SU-DHL-6 (cell line): ENCODE data around the gene ABCD3.
"Not testable (repeated sequence)": the region's sequence is repeated elsewhere in the genome, so short reads cannot be mapped to it uniquely, and the experiment has no call there.

ENCODE experiments used
- H2AFZ ChIP-seq: fragments of 200-600 bp; sonication (generic); 2 replicates; pipeline ENCODE4 v1.6.1; 2014; ENCODE audit warnings: low read depth, mild to moderate bottlenecking, moderate library complexity, mixed read lengths, antibody characterized with exemption, low read length; ENCODE audit not compliant: severe bottlenecking
- H3F3A ChIP-seq: fragments of 200-600 bp; shearing (Covaris generic); 2 replicates; pipeline ENCODE4 v1.6.0; 2016; ENCODE audit warnings: antibody characterized with exemption, mild to moderate bottlenecking; ENCODE audit not compliant: insufficient read depth
- H3K27ac ChIP-seq: fragments of 200-600 bp; sonication (generic); 2 replicates; pipeline ENCODE4 v1.5.1; 2016; ENCODE audit warnings: low read depth, mild to moderate bottlenecking, low read length, moderate library complexity, mixed read lengths
- H3K27me3 ChIP-seq: fragments of 200-600 bp; sonication (generic), shearing (Covaris generic); 2 replicates; pipeline ENCODE4 v1.6.0; 2014; ENCODE audit warnings: mild to moderate bottlenecking, low read length
- H3K36me3 ChIP-seq: fragments of 200-600 bp; sonication (generic); 2 replicates; pipeline ENCODE4 v1.6.1; 2014; ENCODE audit warnings: mild to moderate bottlenecking, low read length, mixed read lengths
- H3K4me2 ChIP-seq: fragments of 300-600, 200-600 bp; shearing (Covaris generic), sonication (generic); 2 replicates; pipeline ENCODE4 v1.6.0; 2014; ENCODE audit warnings: low read length, low read depth, mild to moderate bottlenecking; ENCODE audit not compliant: poor library complexity, severe bottlenecking
- H3K4me3 ChIP-seq: fragments of 200-600 bp; sonication (generic); 2 replicates; pipeline ENCODE4 v1.5.1; 2014; ENCODE audit warnings: antibody characterized with exemption, low read length, mild to moderate bottlenecking, mixed read lengths; ENCODE audit not compliant: insufficient read depth, poor library complexity, severe bottlenecking
- H3K79me2 ChIP-seq: fragments of 200-600 bp; sonication (generic); 2 replicates; pipeline ENCODE4 v1.6.1; 2014; ENCODE audit warnings: mild to moderate bottlenecking, low read length, moderate library complexity; ENCODE audit not compliant: insufficient read depth
- H3K9ac ChIP-seq: fragments of 200-600 bp; sonication (generic); 2 replicates; pipeline ENCODE4 v1.7.0; 2014; ENCODE audit warnings: mild to moderate bottlenecking, low read length
- H3K9me2 ChIP-seq: fragments of 200-600 bp; sonication (generic); replicated peaks from 2 replicates; pipeline ENCODE4 v1.6.1; 2014; ENCODE audit warnings: low read length; ENCODE audit not compliant: insufficient read depth
- H3K9me3 ChIP-seq: fragments of 200-600 bp; sonication (generic); 2 replicates; pipeline ENCODE4 v1.6.1; 2014; ENCODE audit warnings: low read length, mixed read lengths; ENCODE audit not compliant: insufficient read depth
- H4K20me1 ChIP-seq: fragments of 200-600 bp; sonication (generic); 2 replicates; pipeline ENCODE4 v1.6.1; 2014; ENCODE audit warnings: low read depth, mild to moderate bottlenecking, antibody characterized with exemption, low read length, moderate library complexity, mixed read lengths
- CTCF ChIP-seq: fragments of 200-600 bp; sonication (generic); IDR thresholded peaks from one replicate; pipeline ENCODE4 v1.5.1; 2017; ENCODE audit warnings: antibody characterized with exemption, mild to moderate bottlenecking, low read length, moderate library complexity; ENCODE audit not compliant: insufficient read depth, poor library complexity, severe bottlenecking
- EZH2phosphoT487 ChIP-seq: fragments of 200-600 bp; sonication (generic), shearing (Covaris generic); conservative IDR thresholded peaks from 2 replicates; pipeline ENCODE4 v1.6.1; 2018; ENCODE audit warnings: mild to moderate bottlenecking, antibody characterized with exemption, low read length, moderate library complexity, mixed read lengths

ABCD3 gene

GRCh38 chr1:94444819-94445218, 26.6 kb downstream of the ABCD3 start:
- 0 out of 2 replicates have a peak, but pooled peaks cover 17% of the 10 kb centered on the region for H3K79me2 ChIP-seq
- H3K27me3 ChIP-seq: not testable (repeated sequence)

GRCh38 chr1:94445733-94446132, 27.5 kb downstream of the ABCD3 start:
- not testable (repeated sequence) for H3K9ac ChIP-seq, H3K4me3 ChIP-seq, H2AFZ ChIP-seq, H3K9me2 ChIP-seq, H3F3A ChIP-seq, H3K27me3 ChIP-seq, H3K4me2 ChIP-seq, H4K20me1 ChIP-seq, H3K27ac ChIP-seq, H3K36me3 ChIP-seq
- Histone ChIP-seq H3K9me3 (peaks cover 12% of the 10 kb centered on the region; the same call in 1 of the 2 replicates), H3K79me2 (0 out of 2 replicates have a peak, but pooled peaks cover 15% of the 10 kb centered on the region)

More at GRCh38 chr1:94444819-94445218, 26.6 kb downstream of the ABCD3 start:
- not testable (repeated sequence) for H3K4me3 ChIP-seq, H3K27ac ChIP-seq, H4K20me1 ChIP-seq, H3K9me2 ChIP-seq, H3K36me3 ChIP-seq, H2AFZ ChIP-seq, H3K9ac ChIP-seq, H3K4me2 ChIP-seq, H3F3A ChIP-seq
- H3K9me3 ChIP-seq: peaks cover 12% of the 10 kb centered on the region; the same call in 1 of the 2 replicates

- H3K4me2 ChIP-seq, H3K9ac ChIP-seq, H3K4me3 ChIP-seq, H3F3A ChIP-seq, H3K27me3 ChIP-seq, H3K9me2 ChIP-seq, H3K27ac ChIP-seq, H4K20me1 ChIP-seq, H2AFZ ChIP-seq, H3K36me3 ChIP-seq: not testable (repeated sequence)
- H3K9me3 ChIP-seq: peaks cover 12% of the 10 kb centered on the region; the same call in 1 of the 2 replicates
- 0 out of 2 replicates have a peak, but pooled peaks cover 11% of the 10 kb centered on the region for H3K79me2 ChIP-seq
Measured at GRCh38 chr1:94446177-94446576, 28.0 kb downstream of the ABCD3 start.

- H3K27ac ChIP-seq, H3K9me2 ChIP-seq: not testable (repeated sequence)
- H3K9me3 ChIP-seq: peaks cover 18% of the 10 kb centered on the region; the same call in 1 of the 2 replicates
Measured at GRCh38 chr1:94448741-94449140, 30.6 kb downstream of the ABCD3 start.

GRCh38 chr1:94456736-94457135, 38.5 kb downstream of the ABCD3 start:
- H2AFZ ChIP-seq: no peak overlapping the region
- H3K27me3 ChIP-seq: no peaks in the 10 kb centered on the region
- H3K9me3 ChIP-seq: peaks cover 6% of the 10 kb centered on the region; the same call in 1 of the 2 replicates
- no peaks in the 10 kb centered on the region for H3K79me2 ChIP-seq
- no peak overlapping the region for H3K9ac ChIP-seq
- H3K27ac ChIP-seq: no peak overlapping the region
- no peaks in the 10 kb centered on the region for H3K9me2 ChIP-seq
- H3K36me3 ChIP-seq: no peaks in the 10 kb centered on the region
- no peaks in the 10 kb centered on the region for H4K20me1 ChIP-seq
- no peak overlapping the region for H3K4me2 ChIP-seq
- TF ChIP-seq CTCF (no peak), EZH2phosphoT487 (no peak)
- no peak overlapping the region for H3K4me3 ChIP-seq
- no peaks in the 10 kb centered on the region for H3F3A ChIP-seq

More at GRCh38 chr1:94448741-94449140, 30.6 kb downstream of the ABCD3 start:
- not testable (repeated sequence) for H2AFZ ChIP-seq, H3K4me2 ChIP-seq, H4K20me1 ChIP-seq, H3K4me3 ChIP-seq, H3K27me3 ChIP-seq, H3K36me3 ChIP-seq, H3K9ac ChIP-seq, H3F3A ChIP-seq, H3K79me2 ChIP-seq
